ENCODE results near the gene MAP3K10. TPM values are rescaled to one million over a fixed set of nuclear protein-coding genes. Genes with fewer than 3 reads are reported as not detected.

Gene MAP3K10
- polyA plus RNA-seq, 1 donor from 2014 or later: 18.3 TPM

GRCh38 chr19:40243181-40243580 is 52.0 kb downstream of the MAP3K10 start:
- H3K4me2 ChIP-seq (ENCODE audit: low read length): no peak overlapping the region
- H3K4me3 ChIP-seq (ENCODE audit: low read length): no peak overlapping the region
- H2AFZ ChIP-seq (ENCODE audit: low read depth, low read length): no peak overlapping the region
- no peaks in the 10 kb centered on the region for H3K9me2 ChIP-seq (ENCODE audit: insufficient read depth, low read length)
- no peaks in the 10 kb centered on the region for H3K9me3 ChIP-seq (ENCODE audit: low read length)
- no peaks in the 10 kb centered on the region for H4K20me1 ChIP-seq (ENCODE audit: insufficient read depth)
- no peaks in the 10 kb centered on the region for H3K27me3 ChIP-seq (ENCODE audit: insufficient read depth, low read depth, low read length)
- no peaks in the 10 kb centered on the region for H3F3A ChIP-seq (ENCODE audit: insufficient read depth, low read length, poor library complexity, severe bottlenecking)
- no peak for TF ChIP-seq POLR2AphosphoS5 (IDR thresholded peaks at IDR 0.05)
- no peak for TF ChIP-seq MXI1 (conservative IDR thresholded peaks at IDR 0.05; ENCODE audit: poor library complexity, severe bottlenecking)
- TF ChIP-seq REST (IDR thresholded peaks at IDR 0.05; ENCODE audit: borderline replicate concordance): no peak
- TF ChIP-seq SMC3 (conservative IDR thresholded peaks at IDR 0.05; ENCODE audit: poor library complexity): no peak
- TF ChIP-seq CTCF (IDR thresholded peaks at IDR 0.05; ENCODE audit: poor library complexity, severe bottlenecking): no peak
- no peak for TF ChIP-seq TAF1 (IDR thresholded peaks at IDR 0.05; ENCODE audit: low read depth)
- no peak for TF ChIP-seq EZH2 (IDR thresholded peaks at IDR 0.05; ENCODE audit: borderline replicate concordance, insufficient read depth, low read length, poor library complexity, severe bottlenecking)
- no peak for TF ChIP-seq RAD21 (conservative IDR thresholded peaks at IDR 0.05)
- no peak for TF ChIP-seq EP300 (conservative IDR thresholded peaks at IDR 0.05; ENCODE audit: poor library complexity, severe bottlenecking)
- H3K9ac ChIP-seq (ENCODE audit: low read length): no peak overlapping the region
- no peaks in the 10 kb centered on the region for H3K36me3 ChIP-seq (ENCODE audit: insufficient read depth, low read length)
- H3K27ac ChIP-seq (ENCODE audit: low read length): no peak overlapping the region
- no peaks in the 10 kb centered on the region for H3K79me2 ChIP-seq (replicated peaks; ENCODE audit: insufficient read depth, low read length)

- TF ChIP-seq CTCF (IDR thresholded peaks at IDR 0.05; ENCODE audit: poor library complexity, severe bottlenecking) (no peak), RAD21 (conservative IDR thresholded peaks at IDR 0.05) (no peak), EZH2 (IDR thresholded peaks at IDR 0.05; ENCODE audit: borderline replicate concordance, insufficient read depth, low read length, poor library complexity, severe bottlenecking) (no peak), MXI1 (conservative IDR thresholded peaks at IDR 0.05; ENCODE audit: poor library complexity, severe bottlenecking) (no peak), SMC3 (conservative IDR thresholded peaks at IDR 0.05; ENCODE audit: poor library complexity) (no peak), EP300 (conservative IDR thresholded peaks at IDR 0.05; ENCODE audit: poor library complexity, severe bottlenecking) (no peak), POLR2AphosphoS5 (IDR thresholded peaks at IDR 0.05) (no peak)
- Histone ChIP-seq H3K36me3 (ENCODE audit: insufficient read depth, low read length) (no peaks in the 10 kb centered on the region), H3K9me2 (ENCODE audit: insufficient read depth, low read length) (no peaks in the 10 kb centered on the region), H3K79me2 (replicated peaks; ENCODE audit: insufficient read depth, low read length) (no peaks in the 10 kb centered on the region), H3K9me3 (ENCODE audit: low read length) (no peaks in the 10 kb centered on the region), H3K4me3 (ENCODE audit: low read length) (no peak overlapping the region), H3K27me3 (ENCODE audit: insufficient read depth, low read depth, low read length) (no peaks in the 10 kb centered on the region), H3K4me2 (ENCODE audit: low read length) (no peak overlapping the region), H2AFZ (ENCODE audit: low read depth, low read length) (no peak overlapping the region), H4K20me1 (ENCODE audit: insufficient read depth) (no peaks in the 10 kb centered on the region), H3F3A (ENCODE audit: insufficient read depth, low read length, poor library complexity, severe bottlenecking) (no peaks in the 10 kb centered on the region), H3K27ac (ENCODE audit: low read length) (no peak overlapping the region), H3K9ac (ENCODE audit: low read length) (no peak overlapping the region)
Observed at GRCh38 chr19:40244579-40245317, 53.5 kb downstream of the MAP3K10 start.

Measured in neural cell (in vitro differentiated cells).